H9 (cell line): ENCODE results near the gene PELI2. TPM values are rescaled to one million over a fixed set of nuclear protein-coding genes. Genes with fewer than 3 reads are reported as not detected.

Experiments used
- DNase-seq: peaks from one replicate; pipeline ENCODE4 v3.0.0-alpha.2; 2017
- H2AFZ ChIP-seq: one replicate; pipeline ENCODE4 v1.6.1; 2013; ENCODE audit warnings: mild to moderate bottlenecking, low read length, control low read depth, moderate library complexity
- H2AK5ac ChIP-seq: 2 replicates; pipeline ENCODE4 v1.6.1; 2013; ENCODE audit warnings: low read length, control low read depth, mixed read lengths; ENCODE audit not compliant: insufficient read length
- H2BK120ac ChIP-seq: one replicate; pipeline ENCODE4 v1.6.1; 2013; ENCODE audit warnings: low read depth, mild to moderate bottlenecking, low read length, control low read depth, inconsistent platforms; ENCODE audit not compliant: poor library complexity, severe bottlenecking
- H2BK12ac ChIP-seq: 2 replicates; pipeline ENCODE4 v1.6.1; 2013; ENCODE audit warnings: low read length, control low read depth, mixed read lengths, low read depth; ENCODE audit not compliant: insufficient read length
- H2BK15ac ChIP-seq: 2 replicates; pipeline ENCODE4 v1.6.1; 2013; ENCODE audit warnings: low read depth, low read length, control low read depth
- H2BK20ac ChIP-seq: one replicate; pipeline ENCODE4 v1.6.1; 2013; ENCODE audit warnings: low read depth, mild to moderate bottlenecking, low read length, control low read depth, inconsistent platforms; ENCODE audit not compliant: poor library complexity, severe bottlenecking
- H2BK5ac ChIP-seq: 2 replicates; pipeline ENCODE4 v1.6.1; 2013; ENCODE audit warnings: low read length, control low read depth, mixed read lengths; ENCODE audit not compliant: insufficient read length
- H3K14ac ChIP-seq: 2 replicates; pipeline ENCODE4 v1.6.1; 2013; ENCODE audit warnings: low read length, control low read depth; ENCODE audit not compliant: insufficient read depth
- H3K18ac ChIP-seq: 2 replicates; pipeline ENCODE4 v1.6.1; 2013; ENCODE audit warnings: low read depth, mild to moderate bottlenecking, mixed read lengths, low read length, control low read depth; ENCODE audit not compliant: insufficient read length
- H3K23ac ChIP-seq: 2 replicates; pipeline ENCODE4 v1.6.1; 2013; ENCODE audit warnings: low read length, control low read depth, mixed read lengths, low read depth; ENCODE audit not compliant: insufficient read length
- H3K23me2 ChIP-seq: 2 replicates; pipeline ENCODE4 v1.6.1; 2013; ENCODE audit warnings: low read depth, mild to moderate bottlenecking, mixed read lengths, low read length, control low read depth; ENCODE audit not compliant: insufficient read length, poor library complexity, severe bottlenecking
- H3K27ac ChIP-seq: 2 replicates; pipeline ENCODE4 v1.5.1; 2013; ENCODE audit warnings: low read length, control low read depth, mixed read lengths, low read depth; ENCODE audit not compliant: insufficient read length
- H3K27me3 ChIP-seq: 2 replicates; pipeline ENCODE4 v1.6.1; 2013; ENCODE audit warnings: low read length, control low read depth, inconsistent platforms; ENCODE audit not compliant: insufficient read depth
- H3K4ac ChIP-seq: 2 replicates; pipeline ENCODE4 v1.6.1; 2013; ENCODE audit warnings: low read depth, mild to moderate bottlenecking, control low read depth, inconsistent platforms, low read length, moderate library complexity
- H3K4me1 ChIP-seq: 2 replicates; pipeline ENCODE4 v1.6.1; 2013; ENCODE audit warnings: low read length, control low read depth, inconsistent platforms; ENCODE audit not compliant: insufficient read depth
- H3K4me2 ChIP-seq: 2 replicates; pipeline ENCODE4 v1.6.1; 2013; ENCODE audit warnings: low read length, control low read depth, mixed read lengths; ENCODE audit not compliant: insufficient read length, insufficient read depth
- H3K56ac ChIP-seq: 2 replicates; pipeline ENCODE4 v1.6.1; 2013; ENCODE audit warnings: low read depth, mild to moderate bottlenecking, mixed read lengths, low read length, control low read depth; ENCODE audit not compliant: insufficient read length
- H3K79me1 ChIP-seq: 2 replicates; pipeline ENCODE4 v1.6.1; 2013; ENCODE audit warnings: low read depth, mild to moderate bottlenecking, moderate library complexity, low read length, control low read depth, inconsistent platforms; ENCODE audit not compliant: insufficient read depth, poor library complexity, severe bottlenecking
- H3K79me2 ChIP-seq: 2 replicates; pipeline ENCODE4 v1.6.1; 2013; ENCODE audit warnings: low read length, control low read depth, inconsistent platforms; ENCODE audit not compliant: insufficient read depth
- H3K9ac ChIP-seq: 2 replicates; pipeline ENCODE4 v1.6.1; 2013; ENCODE audit warnings: low read length, control low read depth, mixed read lengths; ENCODE audit not compliant: insufficient read length; ENCODE audit errors: extremely low read depth
- H3K9me3 ChIP-seq: one replicate; pipeline ENCODE4 v1.6.1; 2013; ENCODE audit warnings: low read depth, low read length, inconsistent platforms; ENCODE audit not compliant: control insufficient read depth
- H3T11ph ChIP-seq: one replicate; pipeline ENCODE4 v1.6.1; 2013; ENCODE audit warnings: mild to moderate bottlenecking, low read length, control low read depth, inconsistent platforms
- H4K20me1 ChIP-seq: one replicate; pipeline ENCODE4 v1.6.1; 2013; ENCODE audit not compliant: control insufficient read depth, insufficient read length, insufficient read depth
- H4K5ac ChIP-seq: 2 replicates; pipeline ENCODE4 v1.6.1; 2013; ENCODE audit warnings: low read depth, mild to moderate bottlenecking, mixed read lengths, low read length, control low read depth; ENCODE audit not compliant: insufficient read length
- H4K8ac ChIP-seq: replicated peaks from 2 replicates; pipeline ENCODE4 v1.6.1; 2013; ENCODE audit warnings: low read length, control low read depth, mixed read lengths, low read depth; ENCODE audit not compliant: insufficient read length
- H4K91ac ChIP-seq: 2 replicates; pipeline ENCODE4 v1.6.1; 2013; ENCODE audit warnings: low read depth, mild to moderate bottlenecking, moderate library complexity, mixed read lengths, low read length, control low read depth; ENCODE audit not compliant: insufficient read length
- H3K27ac Mint-ChIP-seq, 3 experiments: 2 replicates in 2 of 3; 3 replicates in 1 of 3; pipeline ENCODE4 v1.8.0; 2020 to 2021; ENCODE audit warnings: mixed read lengths in 3 of 3, mild to moderate bottlenecking in 1 of 3, moderate library complexity in 1 of 3
- H3K27me3 Mint-ChIP-seq: 2 replicates; pipeline ENCODE4 v1.8.0; 2021; ENCODE audit warnings: low read depth, mild to moderate bottlenecking, moderate library complexity, mixed read lengths
- H3K36me3 Mint-ChIP-seq, 3 experiments: 2 replicates in 2 of 3; 3 replicates in 1 of 3; pipeline ENCODE4 v1.8.0; 2020 to 2021; ENCODE audit warnings: low read depth in 3 of 3, mixed read lengths in 3 of 3; ENCODE audit not compliant: insufficient read depth in 1 of 3
- H3K4me1 Mint-ChIP-seq, 2 experiments: 2 replicates each; pipeline ENCODE4 v1.8.0; 2020; ENCODE audit warnings: mixed read lengths in 2 of 2
- H3K4me3 Mint-ChIP-seq, 2 experiments: 2 replicates in 1 of 2; 3 replicates in 1 of 2; pipeline ENCODE4 v1.8.0; 2020 to 2021; ENCODE audit warnings: mild to moderate bottlenecking in 2 of 2, mixed read lengths in 2 of 2, moderate library complexity in 1 of 2
- H3K9me3 Mint-ChIP-seq, 2 experiments: 2 replicates in 1 of 2; 3 replicates in 1 of 2; pipeline ENCODE4 v1.8.0; 2020; ENCODE audit warnings: mild to moderate bottlenecking in 2 of 2, mixed read lengths in 2 of 2, moderate library complexity in 1 of 2
- CTCF ChIP-seq: fragments of 200-600 bp; sonication (generic); conservative IDR thresholded peaks from 3 replicates; pipeline ENCODE4 v1.8.0; 2021; ENCODE audit warnings: antibody characterized with exemption, mild to moderate bottlenecking
- WGBS: extraction: QIAGEN DNeasy Blood & Tissue Kit; methylation state at CpG from one replicate; pipeline ENCODE4 v1.1.7; 2013; ENCODE audit warnings: missing lambda C conversion rate, low lambda C conversion rate, mixed read lengths; ENCODE audit not compliant: insufficient read length; ENCODE audit errors: extremely low coverage; 5-methylcytosine and 5-hydroxymethylcytosine counted together
- total RNA-seq: library from RNA; stranded (reverse); gene quantifications from 2 replicates; pipeline ENCODE4 v1.2.1, GENCODE V29; 2021

Gene PELI2
- total RNA-seq, 1 experiment from 2014 or later = 18.0 TPM

GRCh38 chr14:56160088-56160487 lies 41.9 kb downstream of the PELI2 start:
- Histone ChIP-seq H4K5ac (no peak overlapping the region), H3K23me2 (no peaks in the 10 kb centered on the region), H2BK15ac (no peak overlapping the region), H2AK5ac (no peak overlapping the region), H4K20me1 (no peaks in the 10 kb centered on the region), H4K91ac (no peak overlapping the region), H3K18ac (no peak overlapping the region), H4K8ac (no peak overlapping the region), H3K4me1 (0 out of 2 replicates have a peak, but pooled peaks cover 2% of the 10 kb centered on the region), H2BK120ac (no peak overlapping the region), H3K27ac (no peak overlapping the region), H3K4me2 (no peak overlapping the region), H3K9ac (no peak overlapping the region), H2AFZ (no peak overlapping the region), H3K79me2 (peaks cover 2% of the 10 kb centered on the region; the same call in 1 of the 2 replicates), H2BK20ac (no peak overlapping the region), H2BK5ac (no peak overlapping the region), H3K79me1 (no peaks in the 10 kb centered on the region), H2BK12ac (no peak overlapping the region), H3K56ac (no peak overlapping the region), H3K27me3 (no peaks in the 10 kb centered on the region), H3T11ph (no peak overlapping the region), H3K23ac (no peak overlapping the region), H3K14ac (no peak overlapping the region), H3K4ac (no peak overlapping the region), H3K9me3 (no peaks in the 10 kb centered on the region)
- Mint-ChIP-seq H3K27me3 (no peaks in the 10 kb centered on the region), H3K27ac (peak overlapping the region in 2 of 3 experiments; percentile 4 to 62; a peak in 2 of 7 replicates), H3K4me3 (no peak overlapping the region; a peak in 1 of 5 replicates), H3K4me1 (peaks cover 12 to 15% of the 10 kb centered on the region in 2 experiments), H3K36me3 (peaks cover 2 to 23% (median 16%) of the 10 kb centered on the region in 3 experiments; a peak in 5 of 7 replicates), H3K9me3 (peaks cover 18 to 23% of the 10 kb centered on the region in 2 experiments; a peak in 4 of 5 replicates)
- no CpG with 5 or more reads among the region's 2 CpGs for WGBS
- no peak for TF ChIP-seq CTCF
- no peak for DNase-seq
